Activated T-cell treated with anti-CD3 and anti-CD28 coated beads, Interleukin-2, amount 50 U/mL, for 4 hours (primary cell): ENCODE data around the gene YWHAQ. TPM values are rescaled to one million over a fixed set of nuclear protein-coding genes. Genes with fewer than 3 reads are reported as not detected.
"Not testable (repeated sequence)": the region's sequence is repeated elsewhere in the genome, so short reads cannot be mapped to it uniquely, and the experiment has no call there.

Experiments used
- ATAC-seq, 2 donors: fragments of 200-7000 bp; cut with Tn5 transposase; one replicate each; pipeline ENCODE4 v1.10.0; 2021
- DNase-seq: peaks from one replicate; pipeline ENCODE4 v3.0.0-alpha.2; 2020
- H3K27me3 Mint-ChIP-seq: one replicate; pipeline ENCODE4 v1.8.0; 2021; ENCODE audit warnings: low read depth, mixed read lengths
- H3K36me3 Mint-ChIP-seq: one replicate; pipeline ENCODE4 v1.8.0; 2022; ENCODE audit warnings: mixed read lengths; ENCODE audit not compliant: insufficient read depth
- H3K4me1 Mint-ChIP-seq: one replicate; pipeline ENCODE4 v1.8.0; 2021; ENCODE audit warnings: low read depth, mixed read lengths
- H3K4me3 Mint-ChIP-seq: one replicate; pipeline ENCODE4 v1.8.0; 2021; ENCODE audit warnings: mild to moderate bottlenecking, moderate library complexity, mixed read lengths
- H3K9me3 Mint-ChIP-seq: one replicate; pipeline ENCODE4 v1.8.0; 2021; ENCODE audit warnings: mixed read lengths
- total RNA-seq, 3 donors: library from RNA; stranded (reverse); gene quantifications; one replicate each; pipeline ENCODE4 v1.2.1, GENCODE V29; 2021

YWHAQ gene
- total RNA-seq, 3 donors from 2014 or later: 641 to 717 (median 687) TPM

DNA sequence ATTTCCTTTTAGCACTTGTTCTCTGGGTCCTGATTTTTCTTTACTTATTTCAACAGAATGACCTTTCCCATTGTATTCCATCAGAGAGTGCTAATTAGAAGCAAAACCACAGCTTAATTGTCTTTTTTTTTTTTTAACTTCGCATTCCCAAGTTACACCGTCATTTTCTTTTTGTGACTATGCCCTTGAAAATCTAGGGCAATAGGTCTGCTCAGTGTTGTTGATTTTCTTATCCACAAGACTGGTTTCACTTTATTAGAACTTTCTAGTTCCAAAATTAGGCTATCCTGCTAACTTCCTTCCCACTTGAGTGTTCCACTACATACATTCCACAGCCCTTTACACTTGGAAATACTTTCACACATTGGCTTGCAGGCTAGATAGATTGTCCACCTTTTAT lies 56.5 kb downstream of the YWHAQ start:
- H3K27me3 Mint-ChIP-seq: no peaks in the 10 kb centered on the region
- H3K4me3 Mint-ChIP-seq: no peak overlapping the region
- H3K4me1 Mint-ChIP-seq: peaks cover 2% of the 10 kb centered on the region
- no peaks in the 10 kb centered on the region for H3K9me3 Mint-ChIP-seq
- ATAC-seq (no peak), DNase-seq (no peak)
- H3K36me3 Mint-ChIP-seq: no peaks in the 10 kb centered on the region

DNA sequence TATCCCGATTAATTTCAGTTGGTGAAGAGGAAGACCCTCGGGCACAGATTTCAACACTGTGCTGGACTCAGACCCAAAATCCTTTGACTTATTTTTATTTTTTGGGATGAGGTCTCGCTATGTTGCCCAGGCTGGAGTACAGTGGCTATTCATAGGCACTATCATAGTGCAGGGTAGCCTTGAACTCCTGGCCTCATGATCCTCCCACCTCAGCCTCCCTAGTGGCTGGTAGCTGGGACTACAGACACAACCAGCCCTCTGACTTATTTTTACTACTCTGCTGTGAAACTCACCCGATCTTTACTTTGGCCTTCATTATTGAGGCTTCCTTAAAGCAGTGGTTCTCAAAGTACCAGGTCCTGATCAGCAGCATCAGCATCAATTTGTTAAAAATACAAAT lies 57.0 kb downstream of the YWHAQ start:
- Mint-ChIP-seq H3K4me3 (no peak overlapping the region), H3K27me3 (no peaks in the 10 kb centered on the region), H3K36me3 (no peaks in the 10 kb centered on the region), H3K9me3 (no peaks in the 10 kb centered on the region), H3K4me1 (peaks cover 2% of the 10 kb centered on the region)
- DNase-seq: no peak
- ATAC-seq: peak; percentile 23 to 48

GRCh38 chr2:9573013-9573720 lies 57.6 kb downstream of the YWHAQ start:
- ATAC-seq: no peak
- H3K36me3 Mint-ChIP-seq: no peaks in the 10 kb centered on the region
- H3K4me3 Mint-ChIP-seq: no peak overlapping the region
- no peaks in the 10 kb centered on the region for H3K9me3 Mint-ChIP-seq
- H3K4me1 Mint-ChIP-seq: peaks cover 2% of the 10 kb centered on the region
- DNase-seq: no peak
- no peaks in the 10 kb centered on the region for H3K27me3 Mint-ChIP-seq

GRCh38 chr2:9570182-9571060 lies 60.4 kb downstream of the YWHAQ start:
- no peaks in the 10 kb centered on the region for H3K36me3 Mint-ChIP-seq
- no peaks in the 10 kb centered on the region for H3K9me3 Mint-ChIP-seq
- DNase-seq: no peak
- no peak overlapping the region for H3K4me3 Mint-ChIP-seq
- ATAC-seq: no peak
- no peaks in the 10 kb centered on the region for H3K27me3 Mint-ChIP-seq
- H3K4me1 Mint-ChIP-seq: peaks cover 2% of the 10 kb centered on the region

GRCh38 chr2:9565436-9566153 lies 65.2 kb downstream of the YWHAQ start:
- no peaks in the 10 kb centered on the region for H3K36me3 Mint-ChIP-seq
- no peaks in the 10 kb centered on the region for H3K4me1 Mint-ChIP-seq
- no peak overlapping the region for H3K4me3 Mint-ChIP-seq
- no peak for DNase-seq
- H3K9me3 Mint-ChIP-seq: no peaks in the 10 kb centered on the region
- H3K27me3 Mint-ChIP-seq: no peaks in the 10 kb centered on the region
- no peak for ATAC-seq

DNA sequence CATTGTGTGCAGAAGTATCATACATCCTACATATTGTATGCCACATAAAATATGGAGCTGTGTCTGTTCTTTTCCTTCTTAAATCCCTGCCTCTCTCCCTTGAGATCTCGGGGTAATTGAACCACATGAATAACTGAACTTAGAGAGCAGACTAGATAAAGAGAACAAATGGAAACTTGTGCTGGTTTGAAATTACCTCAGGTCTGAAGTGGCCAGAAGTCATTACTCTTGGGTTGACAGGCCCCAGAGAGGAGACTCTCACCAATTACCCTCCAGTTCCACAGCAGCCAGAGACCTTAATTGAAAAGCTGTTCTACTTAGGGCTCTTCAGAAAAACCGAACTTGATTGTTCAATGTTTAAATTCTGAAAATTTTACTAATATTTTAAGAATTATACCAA lies 70.2 kb downstream of the YWHAQ start:
- Mint-ChIP-seq H3K4me1 (peaks cover 12% of the 10 kb centered on the region), H3K36me3 (no peaks in the 10 kb centered on the region), H3K4me3 (no peak overlapping the region), H3K27me3 (no peaks in the 10 kb centered on the region), H3K9me3 (no peaks in the 10 kb centered on the region)
- ATAC-seq: no peak
- DNase-seq: no peak

DNA sequence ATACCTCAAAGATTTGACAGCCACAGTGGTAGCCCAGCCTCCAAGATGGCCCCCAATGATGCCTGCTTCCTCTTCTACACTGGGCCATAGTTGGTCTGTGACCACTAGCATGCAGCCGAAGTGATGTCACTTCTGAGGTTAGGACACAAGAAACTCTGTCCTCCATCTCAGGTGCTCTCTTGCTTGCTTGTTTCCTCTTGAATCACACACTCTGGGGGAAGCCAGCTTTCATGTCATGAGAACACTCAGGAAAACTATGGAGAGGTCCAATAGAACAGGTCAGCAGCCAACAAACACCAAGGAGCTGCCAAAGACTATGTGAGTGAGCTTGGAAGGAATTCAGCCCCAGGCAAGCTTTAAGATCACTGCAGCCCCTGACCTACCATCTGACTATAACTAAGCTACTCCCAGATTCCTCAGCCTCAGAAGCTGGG lies 71.8 kb downstream of the YWHAQ start:
- H3K4me1 Mint-ChIP-seq: peaks cover 19% of the 10 kb centered on the region
- no peaks in the 10 kb centered on the region for H3K27me3 Mint-ChIP-seq
- ATAC-seq: no peak
- peaks cover 5% of the 10 kb centered on the region for H3K36me3 Mint-ChIP-seq
- no peak overlapping the region for H3K4me3 Mint-ChIP-seq
- no peak for DNase-seq
- H3K9me3 Mint-ChIP-seq: no peaks in the 10 kb centered on the region

DNA sequence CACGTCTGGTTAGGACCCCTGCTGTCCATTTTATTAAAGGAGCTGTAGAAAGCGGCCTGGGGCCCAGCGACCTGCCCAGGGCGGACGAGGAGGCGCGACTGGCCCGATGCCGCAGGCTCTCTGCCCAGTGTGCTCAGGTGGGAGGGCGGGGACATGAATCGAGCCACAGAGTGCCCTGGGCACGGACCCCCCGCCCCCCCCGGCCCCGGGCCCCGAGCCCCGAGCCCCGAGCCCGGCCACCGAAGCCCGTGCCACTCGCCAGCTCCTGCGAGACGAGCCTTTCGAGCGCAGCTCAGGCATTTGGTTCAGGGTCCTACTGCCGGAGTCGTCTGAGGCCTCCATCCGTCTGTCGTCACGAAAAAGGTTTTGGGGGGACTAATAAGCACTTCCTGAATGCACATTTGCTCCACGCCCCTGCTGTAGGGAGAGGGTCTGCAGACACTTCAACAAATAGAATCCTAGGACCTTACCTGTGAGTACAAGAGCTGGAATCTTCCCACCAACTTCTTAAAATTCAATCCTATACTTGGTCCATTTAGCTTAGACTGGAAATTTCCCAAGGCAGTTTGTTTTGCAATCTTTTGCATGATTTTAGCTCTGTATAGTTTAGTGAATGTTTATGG lies 74.6 kb downstream of the YWHAQ start:
- Mint-ChIP-seq H3K36me3 (peaks cover 5% of the 10 kb centered on the region), H3K9me3 (no peaks in the 10 kb centered on the region), H3K4me3 (peak overlapping the region; percentile 99), H3K4me1 (peaks cover 43% of the 10 kb centered on the region), H3K27me3 (no peaks in the 10 kb centered on the region)
- ATAC-seq (peak in 1 of 2 donors; percentile 3), DNase-seq (no peak)

GRCh38 chr2:9555297-9556120 lies 75.3 kb downstream of the YWHAQ start, which contains the start of gene ADAM17:
Gene ADAM17, minus strand, starts transcription at chr2:9555830. Its CDS starts 225 bp downstream, at chr2:9555605.
- no peaks in the 10 kb centered on the region for H3K27me3 Mint-ChIP-seq
- H3K4me3 Mint-ChIP-seq: peak within 1 kb of the TSS; percentile 99
- peaks cover 47% of the 10 kb centered on the region for H3K4me1 Mint-ChIP-seq
- DNase-seq (peak; percentile 74), ATAC-seq (peak; percentile 88 to 93)
- H3K36me3 Mint-ChIP-seq: peaks cover 5% of the 10 kb centered on the region
- no peaks in the 10 kb centered on the region for H3K9me3 Mint-ChIP-seq

DNA sequence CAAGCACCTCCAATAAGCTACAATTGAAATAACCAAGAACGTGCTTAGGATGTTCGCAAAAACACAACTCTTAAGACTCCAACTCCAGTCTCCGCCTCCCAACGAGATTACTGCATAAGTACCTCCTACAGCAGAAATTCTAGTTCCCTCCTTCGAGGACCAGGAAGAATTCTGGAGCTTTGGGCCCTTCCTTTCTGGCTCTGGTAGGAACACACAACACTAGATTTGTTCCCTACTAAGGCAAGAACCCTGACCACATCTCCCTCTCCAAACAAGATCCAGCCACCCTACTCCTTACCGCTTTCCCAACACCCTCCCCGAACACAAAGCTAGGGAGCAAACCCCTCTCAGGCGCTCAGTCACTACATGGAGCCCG lies 75.9 kb downstream of the YWHAQ start:
- Mint-ChIP-seq H3K36me3 (peaks cover 5% of the 10 kb centered on the region), H3K4me3 (peak overlapping the region; percentile 99), H3K9me3 (no peaks in the 10 kb centered on the region), H3K27me3 (no peaks in the 10 kb centered on the region), H3K4me1 (peaks cover 49% of the 10 kb centered on the region)
- ATAC-seq (peak; percentile 25 to 29), DNase-seq (no peak)

DNA sequence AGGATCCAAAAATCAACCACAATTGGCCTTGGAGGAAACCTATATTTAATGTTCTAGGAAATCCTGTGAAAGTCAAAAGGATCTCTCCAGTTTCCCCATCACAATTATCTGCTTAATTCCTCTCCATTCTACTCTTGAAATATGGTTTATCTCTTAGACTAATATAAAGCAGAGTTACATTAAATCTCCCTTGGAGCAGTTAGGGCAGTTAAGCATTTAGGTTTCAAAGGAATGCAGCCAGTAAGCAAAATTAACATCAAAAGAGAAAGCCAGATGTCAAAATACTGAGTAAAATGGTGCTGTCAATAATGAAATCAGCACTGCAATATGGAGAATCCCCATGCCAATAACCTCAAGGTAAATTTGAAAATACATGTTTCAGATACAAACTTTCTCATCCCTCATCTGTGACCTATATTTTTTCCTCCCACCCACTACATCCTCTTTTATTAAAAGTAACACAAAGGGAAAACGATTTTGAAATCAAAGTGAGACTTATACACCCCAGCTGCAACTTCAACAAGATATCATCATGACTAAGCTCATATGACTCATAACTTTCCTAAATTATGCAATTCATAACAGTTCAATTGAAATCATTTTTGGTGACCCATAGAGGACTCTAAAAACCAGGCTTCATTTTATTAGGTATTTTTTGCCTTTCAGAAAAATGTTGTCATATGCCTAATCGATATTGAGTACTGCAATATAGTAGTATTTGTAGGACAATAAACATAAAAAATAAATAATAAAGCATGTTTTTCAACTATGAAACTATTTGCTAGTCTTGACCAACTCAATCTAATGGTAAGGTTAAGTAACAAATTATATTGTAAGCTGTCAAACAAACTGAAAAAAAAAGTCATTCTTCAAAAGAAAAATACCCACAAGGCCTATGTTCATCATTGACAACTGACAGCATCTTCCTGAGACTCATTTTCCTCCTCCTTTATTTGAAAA lies 78.3 kb downstream of the YWHAQ start:
- Mint-ChIP-seq H3K27me3 (no peaks in the 10 kb centered on the region), H3K4me3 (peak overlapping the region; percentile 99), H3K4me1 (peaks cover 66% of the 10 kb centered on the region), H3K36me3 (peaks cover 5% of the 10 kb centered on the region), H3K9me3 (no peaks in the 10 kb centered on the region)
- DNase-seq (no peak), ATAC-seq (peak; percentile 8 to 29)

GRCh38 chr2:9550859-9551391 lies 79.9 kb downstream of the YWHAQ start:
- H3K4me3 Mint-ChIP-seq: peak overlapping the region; percentile 66
- not testable (repeated sequence) for ATAC-seq, H3K27me3 Mint-ChIP-seq, H3K9me3 Mint-ChIP-seq, H3K36me3 Mint-ChIP-seq, DNase-seq
- peaks cover 66% of the 10 kb centered on the region for H3K4me1 Mint-ChIP-seq
